ENCODE results near the gene SEC23A. TPM values are rescaled to one million over a fixed set of nuclear protein-coding genes. Genes with fewer than 3 reads are reported as not detected.
A peak's percentile ranks its signal among the peaks of the same experiment; 100 is the strongest.
"Not testable (repeated sequence)": the region's sequence is repeated elsewhere in the genome, so short reads cannot be mapped to it uniquely, and the experiment has no call there.

SEC23A gene
- total RNA-seq, 4 donors from 2014 or later: 33.8 to 59.1 (median 50.3) TPM

DNA sequence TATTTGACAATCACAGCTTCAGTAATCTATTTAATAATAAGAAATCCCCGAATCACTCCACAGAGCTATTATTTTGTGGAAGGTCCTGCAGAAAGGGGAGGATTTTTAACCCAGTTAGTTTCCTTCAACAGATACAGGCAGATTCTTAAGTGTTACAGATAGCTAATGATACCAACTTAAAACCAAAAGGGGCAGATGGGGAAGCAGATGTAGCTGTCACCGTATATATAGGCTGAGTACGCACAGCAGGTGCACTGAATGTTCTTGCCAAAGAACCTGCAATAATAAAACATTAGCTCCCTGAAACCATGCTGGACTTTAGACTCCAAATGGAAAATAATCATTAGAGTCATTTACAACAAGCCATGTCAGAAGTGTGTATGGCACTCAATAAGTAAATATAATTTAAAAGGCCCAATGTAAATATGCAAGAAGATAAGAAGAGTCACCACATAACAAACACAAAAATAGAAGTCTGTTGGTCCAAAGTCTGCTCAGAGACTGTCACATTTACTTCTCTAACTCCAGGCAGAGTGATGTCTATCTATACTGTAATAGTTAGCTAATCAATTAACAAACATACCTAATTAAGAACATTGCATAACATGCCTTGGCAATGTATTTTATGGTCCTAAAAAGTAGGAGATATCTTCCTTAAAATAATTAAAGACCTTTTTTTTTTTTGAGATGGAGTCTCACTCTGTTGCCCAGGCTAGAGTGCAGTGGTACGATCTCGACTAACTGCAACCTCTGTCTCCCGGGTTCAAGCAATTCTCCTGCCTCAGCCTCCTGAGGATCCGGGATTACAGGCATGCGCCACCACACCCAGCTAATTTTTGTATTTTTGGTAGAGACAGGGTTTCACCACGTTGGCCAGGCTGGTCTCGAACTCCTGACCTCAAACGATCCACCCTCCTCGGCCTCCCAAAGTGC lies 78.8 kb downstream of the SEC23A start:
- Histone ChIP-seq H3K4me3 (no peak overlapping the region), H3K27ac (no peak overlapping the region), H3K4me1 (no peaks in the 10 kb centered on the region), H3K27me3 (no peaks in the 10 kb centered on the region), H3K9me3 (no peaks in the 10 kb centered on the region), H3K36me3 (no peaks in the 10 kb centered on the region)
- no peak for TF ChIP-seq POLR2A (IDR thresholded peaks at IDR 0.05)
- TF ChIP-seq, protein P1, sequence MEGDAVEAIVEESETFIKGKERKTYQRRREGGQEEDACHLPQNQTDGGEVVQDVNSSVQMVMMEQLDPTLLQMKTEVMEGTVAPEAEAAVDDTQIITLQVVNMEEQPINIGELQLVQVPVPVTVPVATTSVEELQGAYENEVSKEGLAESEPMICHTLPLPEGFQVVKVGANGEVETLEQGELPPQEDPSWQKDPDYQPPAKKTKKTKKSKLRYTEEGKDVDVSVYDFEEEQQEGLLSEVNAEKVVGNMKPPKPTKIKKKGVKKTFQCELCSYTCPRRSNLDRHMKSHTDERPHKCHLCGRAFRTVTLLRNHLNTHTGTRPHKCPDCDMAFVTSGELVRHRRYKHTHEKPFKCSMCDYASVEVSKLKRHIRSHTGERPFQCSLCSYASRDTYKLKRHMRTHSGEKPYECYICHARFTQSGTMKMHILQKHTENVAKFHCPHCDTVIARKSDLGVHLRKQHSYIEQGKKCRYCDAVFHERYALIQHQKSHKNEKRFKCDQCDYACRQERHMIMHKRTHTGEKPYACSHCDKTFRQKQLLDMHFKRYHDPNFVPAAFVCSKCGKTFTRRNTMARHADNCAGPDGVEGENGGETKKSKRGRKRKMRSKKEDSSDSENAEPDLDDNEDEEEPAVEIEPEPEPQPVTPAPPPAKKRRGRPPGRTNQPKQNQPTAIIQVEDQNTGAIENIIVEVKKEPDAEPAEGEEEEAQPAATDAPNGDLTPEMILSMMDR (IDR thresholded peaks at IDR 0.05): no peak
- no peak for TF ChIP-seq POLR2AphosphoS5 (IDR thresholded peaks at IDR 0.05)
- no peak for TF ChIP-seq EP300 (IDR thresholded peaks at IDR 0.05)
- DNase-seq (ENCODE audit: low spot score in 2 of 2): no peak
- WGBS: 87% methylated on average over 12 of the region's 12 CpGs

GRCh38 chr14:39017096-39018016 lies 85.7 kb downstream of the SEC23A start:
- H3K4me3 ChIP-seq; H3K9me3 ChIP-seq; H3K27ac ChIP-seq; H3K4me1 ChIP-seq; DNase-seq (ENCODE audit: low spot score in 2 of 2); H3K36me3 ChIP-seq; H3K27me3 ChIP-seq: not testable (repeated sequence)
- WGBS: 82% methylated on average over 28 of the region's 33 CpGs

- Histone ChIP-seq H3K36me3 (no peaks in the 10 kb centered on the region), H3K4me3 (no peak overlapping the region), H3K27me3 (no peaks in the 10 kb centered on the region), H3K9me3 (no peaks in the 10 kb centered on the region), H3K27ac (no peak overlapping the region), H3K4me1 (no peaks in the 10 kb centered on the region)
- 70% methylated on average over 4 of the region's 4 CpGs for WGBS
- DNase-seq (ENCODE audit: low spot score in 2 of 2): no peak
- TF ChIP-seq POLR2AphosphoS5 (IDR thresholded peaks at IDR 0.05) (no peak), EP300 (IDR thresholded peaks at IDR 0.05) (no peak), POLR2A (IDR thresholded peaks at IDR 0.05) (no peak)
- TF ChIP-seq, protein P1 (IDR thresholded peaks at IDR 0.05): no peak
These were observed 86.3 kb downstream of the SEC23A start for GRCh38 chr14:39016733-39017095.

GRCh38 chr14:39015964-39016577 lies 87.0 kb downstream of the SEC23A start:
- no peaks in the 10 kb centered on the region for H3K9me3 ChIP-seq
- DNase-seq (ENCODE audit: low spot score in 2 of 2): no peak
- no peak overlapping the region for H3K27ac ChIP-seq
- WGBS: 88% methylated on average over 3 of the region's 3 CpGs
- no peaks in the 10 kb centered on the region for H3K36me3 ChIP-seq
- no peaks in the 10 kb centered on the region for H3K4me1 ChIP-seq
- TF ChIP-seq POLR2A (IDR thresholded peaks at IDR 0.05) (no peak), POLR2AphosphoS5 (IDR thresholded peaks at IDR 0.05) (no peak), EP300 (IDR thresholded peaks at IDR 0.05) (no peak)
- TF ChIP-seq, protein P1 (IDR thresholded peaks at IDR 0.05): no peak
- no peak overlapping the region for H3K4me3 ChIP-seq
- H3K27me3 ChIP-seq: no peaks in the 10 kb centered on the region

GRCh38 chr14:39015360-39015961 lies 87.6 kb downstream of the SEC23A start:
- Histone ChIP-seq H3K4me3 (no peak overlapping the region), H3K36me3 (no peaks in the 10 kb centered on the region), H3K27ac (no peak overlapping the region), H3K4me1 (no peaks in the 10 kb centered on the region), H3K27me3 (no peaks in the 10 kb centered on the region), H3K9me3 (no peaks in the 10 kb centered on the region)
- TF ChIP-seq POLR2AphosphoS5 (IDR thresholded peaks at IDR 0.05) (no peak), EP300 (IDR thresholded peaks at IDR 0.05) (no peak)
- TF ChIP-seq, protein P1 (IDR thresholded peaks at IDR 0.05): peak; percentile 43 to 67
- 41% methylated on average over 5 of the region's 5 CpGs for WGBS
- DNase-seq (ENCODE audit: low spot score in 2 of 2): no peak

All from suprapubic skin (tissue), 4 donors.